ENCODE measurements around the gene AGPAT2. TPM values are rescaled to one million over a fixed set of nuclear protein-coding genes. Genes with fewer than 3 reads are reported as not detected.

The AGPAT2 gene
- total RNA-seq, result 31.4 and 36.0 TPM in 2 replicates

GRCh38 chr9:136686794-136687711 is at the start of gene AGPAT2:
AGPAT2 (minus strand) TSS chr9:136687457; CDS start chr9:136687357, 100 bp downstream.

GRCh38 chr9:136711751-136712689 is 24.8 kb upstream of the AGPAT2 start, which contains the start of gene DIPK1B:
DIPK1B (plus strand) TSS chr9:136712572; CDS start chr9:136712666, 94 bp downstream.

GRCh38 chr9:136662656-136663581 is 24.3 kb downstream of the AGPAT2 start, which contains the start of gene EGFL7:
EGFL7 (plus strand) TSS chr9:136662916; CDS start chr9:136668283, 5,367 bp downstream.

Other genes with a start within 250 kb of the AGPAT2 start
- gene INPP5E, start 247.6 kb downstream of the AGPAT2 start, total RNA-seq, result 4.9 and 6.5 TPM in 2 replicates
- 17.7 and 24.4 TPM in 2 replicates for gene SEC16A, start 204.4 kb downstream of the AGPAT2 start, total RNA-seq
- 109 and 129 TPM in 2 replicates for gene NOTCH1, start 141.4 kb downstream of the AGPAT2 start, total RNA-seq
- gene EGFL7, start 24.5 kb downstream of the AGPAT2 start, total RNA-seq, result 318 and 599 TPM in 2 replicates
- gene DIPK1B, start 25.1 kb upstream of the AGPAT2 start, total RNA-seq, result 100 and 125 TPM in 2 replicates
- not detected in 2 replicates for gene LCN10, start 55.5 kb upstream of the AGPAT2 start, total RNA-seq
- gene LCN6, start 61.1 kb upstream of the AGPAT2 start, total RNA-seq, result not detected in 2 replicates
- gene LCN8, start 70.8 kb upstream of the AGPAT2 start, total RNA-seq, result not detected in 2 replicates
- not detected in 2 replicates for gene LCN15, start 77.1 kb upstream of the AGPAT2 start, total RNA-seq
- 73.7 and 78.5 TPM in 2 replicates for gene TMEM141, start 103.9 kb upstream of the AGPAT2 start, total RNA-seq
- under 0.01 and 1.1 TPM in 2 replicates for gene CCDC183, start 108.9 kb upstream of the AGPAT2 start, total RNA-seq
- 73.3 and 80.5 TPM in 2 replicates for gene RABL6, start 120.5 kb upstream of the AGPAT2 start, total RNA-seq
- gene AJM1, start 155.0 kb upstream of the AGPAT2 start, total RNA-seq, result 0.45 and 2.2 TPM in 2 replicates
- gene PHPT1, start 162.0 kb upstream of the AGPAT2 start, total RNA-seq, result 189 and 196 TPM in 2 replicates
- gene MAMDC4, start 164.9 kb upstream of the AGPAT2 start, total RNA-seq, result 0.81 and 4.9 TPM in 2 replicates
- 442 and 468 TPM in 2 replicates for gene EDF1, start 178.9 kb upstream of the AGPAT2 start, total RNA-seq
- gene TRAF2, start 199.1 kb upstream of the AGPAT2 start, total RNA-seq, result 11.6 and 16.9 TPM in 2 replicates

Measured in endothelial cell of coronary artery (primary cell).